Peyer's patch (tissue), 4 donors: ENCODE data around the gene RMDN2.

Experiments used
- POLR2A ChIP-seq, 2 donors: fragments of 450-650 bp; IDR thresholded peaks; one replicate each; pipeline ENCODE4 v1.5.1; 2017; ENCODE audit warnings: antibody characterized with exemption in 2 of 2, mild to moderate bottlenecking in 2 of 2, moderate library complexity in 2 of 2
- TF ChIP-seq, protein P1 (sequence below), 6 experiments: fragments of 450-650 bp in 4 of 6; fragments of 200-600 bp in 2 of 6; sonication (generic) in 1 of 6; IDR thresholded peaks; one replicate each; pipeline ENCODE4 v1.5.1; 2017 to 2019; ENCODE audit warnings: antibody characterized with exemption in 6 of 6, mild to moderate bottlenecking in 3 of 6, moderate library complexity in 1 of 6

DNA sequence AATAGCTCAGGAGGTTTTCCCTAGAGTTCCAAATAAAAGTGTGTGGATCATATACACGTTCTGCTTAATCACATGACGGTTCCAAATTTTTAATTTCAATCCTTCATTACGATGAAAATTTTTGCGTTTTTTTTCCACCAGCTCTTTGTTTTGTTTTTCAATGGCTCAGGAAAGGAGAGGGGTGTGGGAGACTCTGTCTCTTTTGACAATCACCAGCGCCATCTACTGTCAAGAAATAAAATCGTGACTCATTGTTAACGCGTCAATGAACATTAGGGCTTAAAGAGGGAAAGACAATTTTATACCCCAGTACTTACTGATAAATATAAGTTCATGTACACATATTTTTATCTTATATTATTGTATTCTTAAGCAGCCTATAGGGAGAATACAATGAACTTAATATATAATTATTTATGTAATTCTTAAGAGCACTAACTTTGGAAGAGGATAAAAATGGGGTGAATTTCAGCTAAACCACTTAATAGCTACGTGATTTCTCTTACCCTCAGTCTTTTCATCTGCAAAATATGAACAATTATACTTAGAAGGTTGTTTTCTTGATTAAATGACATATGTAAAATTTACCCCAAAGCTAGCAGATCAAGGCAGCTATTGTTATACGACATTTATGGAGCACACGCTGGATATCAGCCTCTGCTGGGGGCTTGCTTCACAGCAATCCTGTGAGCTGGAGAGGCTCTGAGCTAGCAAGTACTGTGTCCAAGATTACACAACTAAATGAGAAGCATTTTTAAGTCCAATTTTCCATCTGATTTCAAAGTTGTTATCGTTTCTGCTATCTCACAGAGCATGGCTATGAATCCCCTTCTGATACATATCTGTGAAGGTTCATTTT is 47.4 kb upstream of the RMDN2 start:
- TF ChIP-seq, protein P1, sequence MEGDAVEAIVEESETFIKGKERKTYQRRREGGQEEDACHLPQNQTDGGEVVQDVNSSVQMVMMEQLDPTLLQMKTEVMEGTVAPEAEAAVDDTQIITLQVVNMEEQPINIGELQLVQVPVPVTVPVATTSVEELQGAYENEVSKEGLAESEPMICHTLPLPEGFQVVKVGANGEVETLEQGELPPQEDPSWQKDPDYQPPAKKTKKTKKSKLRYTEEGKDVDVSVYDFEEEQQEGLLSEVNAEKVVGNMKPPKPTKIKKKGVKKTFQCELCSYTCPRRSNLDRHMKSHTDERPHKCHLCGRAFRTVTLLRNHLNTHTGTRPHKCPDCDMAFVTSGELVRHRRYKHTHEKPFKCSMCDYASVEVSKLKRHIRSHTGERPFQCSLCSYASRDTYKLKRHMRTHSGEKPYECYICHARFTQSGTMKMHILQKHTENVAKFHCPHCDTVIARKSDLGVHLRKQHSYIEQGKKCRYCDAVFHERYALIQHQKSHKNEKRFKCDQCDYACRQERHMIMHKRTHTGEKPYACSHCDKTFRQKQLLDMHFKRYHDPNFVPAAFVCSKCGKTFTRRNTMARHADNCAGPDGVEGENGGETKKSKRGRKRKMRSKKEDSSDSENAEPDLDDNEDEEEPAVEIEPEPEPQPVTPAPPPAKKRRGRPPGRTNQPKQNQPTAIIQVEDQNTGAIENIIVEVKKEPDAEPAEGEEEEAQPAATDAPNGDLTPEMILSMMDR (IDR thresholded peaks at IDR 0.05): peak; percentile 44 to 84 (median 77)
- TF ChIP-seq POLR2A (IDR thresholded peaks at IDR 0.05): no peak
